ENCODE measurements around the gene ETV7.

The ETV7 gene

DNA sequence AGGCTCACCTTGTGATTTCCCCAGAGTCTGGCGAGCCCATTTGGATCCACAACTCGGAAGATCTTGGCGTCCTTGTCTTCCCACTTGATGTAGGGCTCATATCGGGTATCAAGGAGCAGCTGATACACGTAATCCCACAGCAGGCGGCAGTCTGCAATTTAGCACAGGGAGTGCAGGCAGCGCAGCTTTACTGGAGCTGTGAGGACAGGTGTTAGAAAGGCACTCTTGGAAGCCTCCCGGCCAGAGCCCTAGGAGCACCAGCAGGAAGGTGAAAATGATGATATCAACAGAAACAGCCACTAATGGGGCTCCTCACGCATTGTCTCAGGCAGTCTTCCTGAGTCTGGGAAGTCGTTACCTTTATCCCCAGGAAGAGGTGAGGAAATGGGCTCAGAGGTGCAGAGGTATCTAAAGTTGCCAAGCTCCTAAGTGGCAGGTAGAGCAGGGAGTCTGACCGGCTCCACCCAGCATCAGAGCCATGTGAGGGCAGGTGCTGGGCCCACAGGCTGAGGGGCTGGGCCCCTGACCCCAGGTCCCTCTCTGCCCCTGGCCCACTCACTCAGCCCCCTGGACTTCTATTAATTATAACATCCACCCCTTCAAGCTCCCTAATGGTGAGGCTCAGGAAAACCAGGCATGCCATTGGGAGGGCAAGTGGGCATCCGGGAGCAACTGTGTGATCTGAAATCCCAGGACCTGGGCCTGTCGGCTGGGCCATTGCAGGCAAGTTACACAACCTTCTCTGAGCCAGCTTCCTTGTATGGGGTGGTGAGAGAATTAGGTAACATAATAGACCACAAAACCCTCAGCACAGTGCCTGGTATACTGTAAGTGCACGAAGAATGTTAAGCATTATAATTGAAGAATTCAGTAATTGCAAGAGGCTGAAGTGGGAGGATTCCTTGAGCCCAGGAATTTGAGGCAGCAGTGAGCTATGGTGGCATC lies 18.3 kb downstream of the ETV7 start:
- TF ChIP-seq, protein P1, sequence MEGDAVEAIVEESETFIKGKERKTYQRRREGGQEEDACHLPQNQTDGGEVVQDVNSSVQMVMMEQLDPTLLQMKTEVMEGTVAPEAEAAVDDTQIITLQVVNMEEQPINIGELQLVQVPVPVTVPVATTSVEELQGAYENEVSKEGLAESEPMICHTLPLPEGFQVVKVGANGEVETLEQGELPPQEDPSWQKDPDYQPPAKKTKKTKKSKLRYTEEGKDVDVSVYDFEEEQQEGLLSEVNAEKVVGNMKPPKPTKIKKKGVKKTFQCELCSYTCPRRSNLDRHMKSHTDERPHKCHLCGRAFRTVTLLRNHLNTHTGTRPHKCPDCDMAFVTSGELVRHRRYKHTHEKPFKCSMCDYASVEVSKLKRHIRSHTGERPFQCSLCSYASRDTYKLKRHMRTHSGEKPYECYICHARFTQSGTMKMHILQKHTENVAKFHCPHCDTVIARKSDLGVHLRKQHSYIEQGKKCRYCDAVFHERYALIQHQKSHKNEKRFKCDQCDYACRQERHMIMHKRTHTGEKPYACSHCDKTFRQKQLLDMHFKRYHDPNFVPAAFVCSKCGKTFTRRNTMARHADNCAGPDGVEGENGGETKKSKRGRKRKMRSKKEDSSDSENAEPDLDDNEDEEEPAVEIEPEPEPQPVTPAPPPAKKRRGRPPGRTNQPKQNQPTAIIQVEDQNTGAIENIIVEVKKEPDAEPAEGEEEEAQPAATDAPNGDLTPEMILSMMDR (IDR thresholded peaks at IDR 0.05): no peak

DNA sequence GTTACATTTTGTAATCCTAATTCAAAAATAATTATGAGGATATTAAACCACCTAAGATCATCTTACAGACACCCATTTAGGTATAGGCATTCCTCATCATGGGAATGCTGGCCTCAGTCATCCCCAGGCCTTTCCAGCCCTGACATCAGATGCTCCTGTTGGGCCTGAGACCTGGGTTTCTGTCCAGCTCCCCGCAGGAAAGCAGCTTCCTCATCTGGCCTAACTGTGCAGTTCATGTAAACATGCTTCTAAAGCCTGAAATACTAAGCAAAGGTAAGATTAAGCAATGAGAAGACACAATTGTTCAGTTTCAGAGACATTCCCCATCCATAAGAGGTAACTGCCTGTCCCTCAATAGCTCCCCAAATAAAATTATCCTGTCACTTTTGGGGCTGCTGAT lies 19.0 kb downstream of the ETV7 start:
- TF ChIP-seq, protein P1 (IDR thresholded peaks at IDR 0.05): no peak

DNA sequence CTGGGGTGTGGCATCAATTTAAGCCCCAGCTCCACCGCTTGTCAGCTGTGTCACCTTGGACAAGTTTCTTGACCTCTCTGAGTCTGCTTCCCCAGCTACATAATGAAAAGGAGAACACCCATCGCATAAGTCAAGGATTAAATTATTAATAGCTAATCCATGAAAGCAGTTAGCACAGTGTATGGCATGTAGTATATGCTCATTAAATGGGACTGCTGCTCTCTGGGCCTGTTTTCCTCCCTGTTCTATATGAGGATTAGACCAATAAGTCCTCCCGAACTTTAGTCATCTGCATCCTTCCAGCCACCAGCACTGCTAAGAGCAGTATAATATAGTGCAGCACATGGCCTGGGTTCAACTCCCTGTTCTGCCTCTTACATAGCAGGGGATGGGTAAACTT lies 19.7 kb downstream of the ETV7 start:
- TF ChIP-seq, protein P1 (IDR thresholded peaks at IDR 0.05): no peak

DNA sequence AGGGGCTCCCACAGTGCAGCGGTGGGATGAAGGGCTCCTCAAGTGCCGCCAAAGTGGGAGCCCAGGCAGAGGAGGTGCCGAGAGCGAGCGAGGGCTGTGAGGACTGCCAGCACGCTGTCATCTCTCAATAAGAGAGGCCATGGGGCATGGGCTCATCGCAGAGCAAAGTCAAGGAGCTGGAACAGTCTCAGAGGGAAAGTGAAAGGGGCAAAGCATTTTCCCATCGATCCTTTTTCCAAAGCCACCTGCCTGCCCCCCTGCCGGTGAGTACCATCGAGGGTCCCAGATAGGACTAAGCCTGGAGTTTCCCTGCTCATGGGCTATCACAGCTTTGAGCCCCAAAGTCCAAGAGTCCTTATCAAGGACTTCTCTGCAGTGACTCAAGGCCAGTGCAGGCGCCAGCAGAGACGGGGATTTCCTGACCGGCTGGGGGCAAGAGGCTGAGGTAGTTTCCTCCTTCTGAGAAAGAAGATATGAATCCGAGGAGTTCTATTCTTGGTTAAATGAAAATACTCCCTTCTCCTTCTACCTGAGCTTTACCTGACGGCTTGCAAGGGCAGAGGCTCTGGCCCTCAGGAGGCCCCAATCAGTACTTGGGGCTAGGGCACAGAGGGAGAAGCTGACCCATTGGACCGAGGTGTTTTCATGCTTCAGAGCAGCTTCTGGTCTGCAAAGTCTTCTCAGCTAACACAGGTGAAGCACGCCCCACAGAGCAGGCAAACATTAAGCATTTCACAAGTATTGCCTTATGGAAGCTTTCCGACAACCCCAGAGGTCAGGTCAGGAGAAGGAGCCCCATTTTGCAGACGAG lies 22.6 kb downstream of the ETV7 start:
- TF ChIP-seq, protein P1 (IDR thresholded peaks at IDR 0.05): no peak

DNA sequence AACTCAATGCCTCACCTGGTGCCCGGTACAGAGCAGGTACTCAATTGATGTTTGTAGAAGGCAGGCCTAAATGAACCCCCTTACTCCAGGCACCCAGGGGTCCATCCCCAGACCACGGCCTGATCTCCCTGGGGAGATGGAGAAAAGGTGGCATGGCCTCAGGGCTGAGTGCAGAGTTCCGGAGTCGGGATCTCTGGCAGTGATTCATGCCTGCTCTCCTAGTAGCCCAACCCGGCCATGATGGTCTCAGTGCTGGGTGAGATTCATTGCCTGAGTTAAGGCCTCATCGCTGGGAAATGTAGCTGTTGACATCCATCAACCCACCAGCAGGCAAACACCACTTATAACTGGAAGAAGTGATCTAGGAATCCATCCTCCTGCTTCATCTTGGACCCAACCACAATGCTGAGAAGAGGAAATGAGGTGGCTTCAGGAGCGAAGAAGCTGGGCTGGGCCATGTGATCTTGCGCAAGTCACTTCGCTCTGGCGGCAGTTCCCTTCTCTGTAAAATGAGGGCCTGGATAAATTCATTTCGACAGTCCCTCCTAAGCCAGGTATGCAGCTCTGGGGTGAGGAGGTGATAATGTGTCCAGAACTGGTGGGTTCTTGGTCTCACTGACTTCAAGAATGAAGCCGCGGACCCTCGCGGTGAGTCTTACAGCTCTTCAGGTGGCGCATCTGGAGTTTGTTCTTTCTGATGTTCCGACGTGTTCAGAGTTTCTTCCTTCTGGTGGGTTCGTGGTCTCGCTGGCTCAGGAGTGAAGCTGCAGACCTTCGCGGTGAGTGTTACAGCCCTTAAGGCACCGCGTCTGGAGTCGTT lies 24.7 kb downstream of the ETV7 start:
- TF ChIP-seq, protein P1 (IDR thresholded peaks at IDR 0.05): no peak

DNA sequence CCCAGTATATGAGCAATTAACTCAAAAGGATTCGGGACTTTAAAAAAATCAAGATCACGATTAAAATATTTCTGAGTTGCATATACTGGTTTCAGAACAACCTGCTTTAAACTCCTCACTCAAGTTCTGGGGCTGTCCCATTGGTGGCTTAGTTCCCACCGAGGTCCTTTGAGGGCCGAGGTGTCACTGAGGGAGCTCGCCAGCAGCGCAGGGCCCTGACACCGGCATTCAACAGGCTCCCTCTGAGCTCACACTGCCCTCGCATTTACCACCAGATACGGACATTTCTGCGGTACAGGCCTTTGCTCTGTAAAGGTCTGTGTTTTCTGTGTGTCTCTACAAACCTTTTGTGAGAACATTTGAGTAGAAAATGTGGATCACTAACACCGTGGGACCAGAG lies 26.4 kb downstream of the ETV7 start:
- TF ChIP-seq, protein P1 (IDR thresholded peaks at IDR 0.05): no peak
